ENCODE measurements around the gene SORCS2.

- TF ChIP-seq CTCF (conservative IDR thresholded peaks at IDR 0.05; ENCODE audit: low read depth, low read length) (no peak), RFX5 (IDR thresholded peaks at IDR 0.05; ENCODE audit: low read depth, low read length) (no peak), RAD21 (IDR thresholded peaks at IDR 0.05; ENCODE audit: low read length) (no peak), CEBPB (IDR thresholded peaks at IDR 0.05; ENCODE audit: low read depth, low read length) (no peak), POLR2A (IDR thresholded peaks at IDR 0.05; ENCODE audit: low read depth, low read length) (no peak), USF2 (IDR thresholded peaks at IDR 0.05; ENCODE audit: low read depth, low read length) (no peak), BHLHE40 (IDR thresholded peaks at IDR 0.05; ENCODE audit: low read depth, low read length) (no peak), MXI1 (IDR thresholded peaks at IDR 0.05; ENCODE audit: borderline replicate concordance, low read depth, low read length) (no peak), RCOR1 (IDR thresholded peaks at IDR 0.05; ENCODE audit: insufficient replicate concordance, low read length) (no peak)
Measured at GRCh38 chr4:7297374-7297773, 105.0 kb downstream of the SORCS2 start.
